Neutrophil (primary cell): Measurements from ENCODE around the gene DST.

Experiments used
- H3K27ac ChIP-seq: fragments of 200-600 bp; sonication (generic); 2 replicates; pipeline ENCODE4 v1.5.1; 2016; ENCODE audit warnings: mild to moderate bottlenecking, moderate library complexity
- H3K27me3 ChIP-seq: fragments of 200-600 bp; sonication (generic); 2 replicates; pipeline ENCODE4 v1.6.0; 2016; ENCODE audit warnings: mild to moderate bottlenecking
- H3K36me3 ChIP-seq: fragments of 200-600 bp; sonication (generic); 2 replicates; pipeline ENCODE4 v1.5.1; 2017
- H3K4me1 ChIP-seq, 2 experiments: fragments of 200-600 bp in 1 of 2; sonication (generic) in 1 of 2; 1 replicate in 1 of 2; 2 replicates in 1 of 2; pipeline versions ENCODE4 v1.5.1 to v1.6.1; 2013 to 2016; ENCODE audit warnings: low read depth in 1 of 2, low read length in 1 of 2, mild to moderate bottlenecking in 1 of 2, moderate library complexity in 1 of 2; ENCODE audit not compliant: control insufficient read depth in 1 of 2, insufficient read depth in 1 of 2
- H3K4me3 ChIP-seq, 2 experiments: fragments of 200-600 bp in 1 of 2; sonication (generic) in 1 of 2; 1 replicate in 1 of 2; 2 replicates in 1 of 2; pipeline ENCODE4 v1.5.1; 2013 to 2016; ENCODE audit warnings: low read depth in 1 of 2, low read length in 1 of 2, mild to moderate bottlenecking in 1 of 2, moderate library complexity in 1 of 2
- H3K9me3 ChIP-seq: fragments of 200-600 bp; sonication (generic); 2 replicates; pipeline ENCODE4 v1.5.1; 2016
- TF ChIP-seq, protein P1 (sequence below): fragments of 200-600 bp; sonication (generic); IDR thresholded peaks from 2 replicates; pipeline ENCODE4 v1.5.1; 2016; ENCODE audit warnings: antibody characterized with exemption

DST gene

DNA sequence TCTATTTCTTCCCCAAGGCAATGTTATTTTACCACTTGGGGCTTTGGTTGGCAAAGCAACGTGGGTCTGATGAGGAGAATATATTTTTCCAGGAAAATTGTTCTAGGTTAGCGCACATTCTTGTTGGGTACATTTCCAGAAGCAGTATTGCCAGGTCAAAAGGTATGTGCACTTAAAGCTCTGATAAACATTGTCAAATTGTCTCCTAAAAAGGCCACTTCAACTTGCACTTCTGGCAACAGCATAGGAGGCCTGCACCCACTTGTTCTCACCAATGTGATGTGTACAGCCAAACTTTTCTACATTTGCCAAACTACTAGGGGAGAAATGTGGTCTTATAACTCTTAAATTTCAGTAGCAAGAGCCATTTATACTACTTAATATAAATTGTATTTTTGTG is 197.8 kb downstream of the DST start:
- no peaks in the 10 kb centered on the region for H3K27me3 ChIP-seq
- TF ChIP-seq, protein P1, sequence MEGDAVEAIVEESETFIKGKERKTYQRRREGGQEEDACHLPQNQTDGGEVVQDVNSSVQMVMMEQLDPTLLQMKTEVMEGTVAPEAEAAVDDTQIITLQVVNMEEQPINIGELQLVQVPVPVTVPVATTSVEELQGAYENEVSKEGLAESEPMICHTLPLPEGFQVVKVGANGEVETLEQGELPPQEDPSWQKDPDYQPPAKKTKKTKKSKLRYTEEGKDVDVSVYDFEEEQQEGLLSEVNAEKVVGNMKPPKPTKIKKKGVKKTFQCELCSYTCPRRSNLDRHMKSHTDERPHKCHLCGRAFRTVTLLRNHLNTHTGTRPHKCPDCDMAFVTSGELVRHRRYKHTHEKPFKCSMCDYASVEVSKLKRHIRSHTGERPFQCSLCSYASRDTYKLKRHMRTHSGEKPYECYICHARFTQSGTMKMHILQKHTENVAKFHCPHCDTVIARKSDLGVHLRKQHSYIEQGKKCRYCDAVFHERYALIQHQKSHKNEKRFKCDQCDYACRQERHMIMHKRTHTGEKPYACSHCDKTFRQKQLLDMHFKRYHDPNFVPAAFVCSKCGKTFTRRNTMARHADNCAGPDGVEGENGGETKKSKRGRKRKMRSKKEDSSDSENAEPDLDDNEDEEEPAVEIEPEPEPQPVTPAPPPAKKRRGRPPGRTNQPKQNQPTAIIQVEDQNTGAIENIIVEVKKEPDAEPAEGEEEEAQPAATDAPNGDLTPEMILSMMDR, result no peak
- H3K4me3 ChIP-seq, result no peak overlapping the region
- H3K27ac ChIP-seq, result no peak overlapping the region
- no peaks in the 10 kb centered on the region for H3K4me1 ChIP-seq
- H3K36me3 ChIP-seq, result no peaks in the 10 kb centered on the region
- H3K9me3 ChIP-seq, result no peaks in the 10 kb centered on the region

DNA sequence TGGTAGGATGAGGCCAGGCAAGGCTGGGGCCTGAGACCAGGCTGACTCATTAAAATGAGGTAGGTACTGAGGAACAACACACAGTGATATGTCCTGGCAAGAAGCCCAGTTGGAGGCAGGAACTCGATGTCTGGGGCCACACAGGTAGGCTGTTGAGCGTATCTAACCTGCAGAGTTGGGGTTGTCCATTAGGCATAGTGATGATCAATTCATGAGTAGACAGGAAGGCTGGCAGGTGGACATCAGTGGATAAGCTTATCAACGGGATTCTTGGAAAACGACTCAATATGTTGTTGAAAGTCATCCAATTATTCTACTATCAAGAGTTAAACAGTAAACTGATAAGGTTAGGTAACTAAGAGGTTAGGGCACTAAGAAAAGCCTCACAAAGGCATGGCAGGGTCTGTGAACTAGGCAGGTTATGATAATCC is 202.1 kb downstream of the DST start:
- Histone ChIP-seq H3K4me1 (no peaks in the 10 kb centered on the region), H3K27ac (no peak overlapping the region), H3K4me3 (no peak overlapping the region), H3K27me3 (no peaks in the 10 kb centered on the region), H3K36me3 (no peaks in the 10 kb centered on the region), H3K9me3 (no peaks in the 10 kb centered on the region)
- TF ChIP-seq, protein P1, result no peak

DNA sequence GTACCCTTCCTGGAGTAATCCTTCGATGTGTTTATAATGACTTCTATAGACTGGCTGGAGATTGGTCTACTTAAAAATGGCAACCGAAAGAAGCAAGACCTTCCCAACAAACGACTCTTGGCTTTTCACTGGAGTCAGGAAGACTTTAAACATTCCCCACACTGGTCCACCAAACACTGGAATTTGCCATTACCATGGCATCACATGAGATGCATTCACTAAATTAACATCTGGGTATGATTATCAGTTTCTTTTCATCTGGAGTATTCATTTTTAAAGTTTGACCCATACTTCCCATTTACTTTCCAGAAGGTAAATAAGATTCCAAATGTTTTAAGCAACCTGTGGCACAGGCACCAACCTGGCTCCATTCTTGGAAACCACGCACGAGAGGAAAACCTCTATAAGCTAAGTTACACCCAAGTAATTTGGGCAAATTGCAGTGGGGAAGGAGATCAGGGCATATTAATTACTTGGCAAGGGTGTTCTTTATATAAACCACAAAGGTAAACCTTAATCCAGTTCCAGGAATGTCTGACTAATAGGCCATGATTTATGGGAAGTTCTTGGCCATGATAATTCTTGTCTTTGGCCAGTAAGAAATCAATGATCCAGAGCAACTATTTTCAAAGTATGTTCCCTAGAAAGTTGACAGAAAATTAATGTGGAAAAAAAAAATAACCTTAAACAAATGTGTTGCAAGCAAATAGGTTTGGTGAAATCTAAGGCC is 205.4 kb downstream of the DST start:
- H3K27ac ChIP-seq, result no peak overlapping the region
- no peaks in the 10 kb centered on the region for H3K9me3 ChIP-seq
- H3K36me3 ChIP-seq, result no peaks in the 10 kb centered on the region
- no peaks in the 10 kb centered on the region for H3K27me3 ChIP-seq
- TF ChIP-seq, protein P1, result no peak
- no peaks in the 10 kb centered on the region for H3K4me1 ChIP-seq
- no peak overlapping the region for H3K4me3 ChIP-seq

DNA sequence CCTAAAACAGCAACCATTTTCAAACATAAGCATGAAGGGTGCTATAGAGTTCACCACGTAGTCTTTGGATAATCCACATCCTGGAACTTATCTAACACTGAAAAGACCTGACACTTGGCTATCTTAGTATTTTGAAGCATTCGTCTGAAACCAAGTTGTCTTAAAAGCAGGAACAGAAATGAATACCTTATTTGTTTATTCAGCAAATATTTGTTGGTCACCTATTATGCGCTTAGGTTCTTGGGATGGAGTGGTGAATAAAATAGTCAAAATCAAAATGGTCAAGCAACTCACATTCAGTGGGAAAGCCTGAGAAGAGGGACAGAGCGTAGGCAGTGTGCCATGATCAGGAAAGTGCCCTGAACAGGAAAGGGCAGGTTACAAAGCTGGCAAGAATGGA is 206.9 kb downstream of the DST start:
- no peak overlapping the region for H3K4me3 ChIP-seq
- TF ChIP-seq, protein P1, result no peak

DNA sequence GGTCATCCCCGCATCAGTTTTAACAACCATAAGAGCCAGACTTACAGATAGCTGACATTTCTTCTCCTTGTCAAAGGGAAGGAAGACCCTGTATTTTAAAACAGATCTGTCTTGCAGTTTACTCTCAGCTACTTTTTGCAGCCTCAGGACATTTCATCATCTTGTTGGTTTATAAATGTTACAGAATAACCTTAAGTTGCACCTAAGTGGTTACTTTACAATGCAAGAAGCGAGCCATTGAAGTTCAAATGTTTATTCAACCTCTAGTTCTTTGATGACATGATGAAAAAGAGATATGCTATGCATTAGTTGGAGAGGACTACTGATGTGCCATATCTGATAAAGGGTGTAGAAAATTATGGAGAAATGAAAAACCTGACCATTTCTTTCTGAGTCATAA is 207.4 kb downstream of the DST start:
- H3K27ac ChIP-seq, result no peak overlapping the region
- no peaks in the 10 kb centered on the region for H3K4me1 ChIP-seq
- H3K9me3 ChIP-seq, result no peaks in the 10 kb centered on the region
- H3K27me3 ChIP-seq, result no peaks in the 10 kb centered on the region
- TF ChIP-seq, protein P1, result no peak
- no peak overlapping the region for H3K4me3 ChIP-seq
- no peaks in the 10 kb centered on the region for H3K36me3 ChIP-seq

More for the DNA sequence above, 206.9 kb downstream of the DST start:
- Histone ChIP-seq H3K36me3 (no peaks in the 10 kb centered on the region), H3K9me3 (no peaks in the 10 kb centered on the region), H3K4me1 (no peaks in the 10 kb centered on the region), H3K27ac (no peak overlapping the region), H3K27me3 (no peaks in the 10 kb centered on the region)
